Aorta (tissue), 5 donors: Measurements from ENCODE around the gene FRZB. TPM values are rescaled to one million over a fixed set of nuclear protein-coding genes. Genes with fewer than 3 reads are reported as not detected.

Experiments used
- ATAC-seq: fragments of 200-7000 bp; cut with Tn5 transposase; one replicate; pipeline ENCODE4 v1.9.1; 2022; ENCODE audit warnings: moderate library complexity; ENCODE audit not compliant: low FRiP score
- DNase-seq, 2 donors: peaks; one replicate each; pipeline ENCODE4 v3.0.0-alpha.2; 2020
- H3K27ac ChIP-seq, 2 donors: one replicate each; pipeline ENCODE4 v1.5.1; 2013; ENCODE audit warnings: low read length in 2 of 2, mild to moderate bottlenecking in 2 of 2, moderate library complexity in 2 of 2, control low read depth in 1 of 2, inconsistent platforms in 1 of 2, low read depth in 1 of 2
- H3K27me3 ChIP-seq, 2 donors: one replicate each; pipeline ENCODE4 v1.6.1; 2013; ENCODE audit warnings: control low read depth in 1 of 2, low read length in 1 of 2, mild to moderate bottlenecking in 1 of 2, moderate library complexity in 1 of 2; ENCODE audit not compliant: insufficient read depth in 2 of 2, control insufficient read depth in 1 of 2
- H3K36me3 ChIP-seq, 2 donors: one replicate each; pipeline ENCODE4 v1.6.1; 2013; ENCODE audit warnings: control low read depth in 1 of 2, low read length in 1 of 2, mild to moderate bottlenecking in 1 of 2; ENCODE audit not compliant: insufficient read depth in 2 of 2, control insufficient read depth in 1 of 2
- H3K4me1 ChIP-seq, 2 donors: one replicate each; pipeline ENCODE4 v1.6.1; 2013; ENCODE audit warnings: low read length in 2 of 2, control low read depth in 1 of 2, mild to moderate bottlenecking in 1 of 2, moderate library complexity in 1 of 2; ENCODE audit not compliant: insufficient read depth in 2 of 2, control insufficient read depth in 1 of 2
- H3K4me3 ChIP-seq, 2 donors: one replicate each; pipeline ENCODE4 v1.5.1; 2013; ENCODE audit warnings: low read length in 2 of 2, control low read depth in 1 of 2, mild to moderate bottlenecking in 1 of 2
- H3K9me3 ChIP-seq: one replicate; pipeline ENCODE4 v1.6.1; 2013; ENCODE audit warnings: mild to moderate bottlenecking, low read length; ENCODE audit not compliant: control insufficient read depth
- WGBS, 2 donors: extraction: QIAGEN DNeasy Blood & Tissue Kit; methylation state at CpG; one replicate each; pipeline ENCODE4 v1.1.7; 2013; 5-methylcytosine and 5-hydroxymethylcytosine counted together
- intact Hi-C, 2 donors: fragments of 100-400 bp; cut with DNase I; formaldehyde crosslinking; loops; one replicate each; pipeline versions ENCODE4 v1.14.2 to v1.15.0; 2022
- polyA plus RNA-seq, 2 donors: library from polyadenylated mRNA; stranded (reverse); fragments of 200-250 nt; gene quantifications; one replicate each; pipeline ENCODE4 v1.2.3, GENCODE V29; 2013
- total RNA-seq, 2 donors: library from RNA; stranded (reverse); fragmentation: NEBNext Ultra II Directional; extraction: Animal tissue kit (Norgen Biotek cat#: 25700); gene quantifications; one replicate each; pipeline ENCODE4 v1.2.1, GENCODE V29; 2021
- donor health status: healthy with polysubstance abuse.
- donor health status: Bipolar disorder and iron deficiency.
- donor health status: DM: no; HTN: no; CAD: no.
- donor health status: DM: no; HTN: no; CAD: no.
- donor health status: DM: yes; HTN: yes; CAD: no.

The FRZB gene
- total and polyA plus RNA-seq, 4 donors = 47.9 to 277 (median 96.9) TPM

DNA sequence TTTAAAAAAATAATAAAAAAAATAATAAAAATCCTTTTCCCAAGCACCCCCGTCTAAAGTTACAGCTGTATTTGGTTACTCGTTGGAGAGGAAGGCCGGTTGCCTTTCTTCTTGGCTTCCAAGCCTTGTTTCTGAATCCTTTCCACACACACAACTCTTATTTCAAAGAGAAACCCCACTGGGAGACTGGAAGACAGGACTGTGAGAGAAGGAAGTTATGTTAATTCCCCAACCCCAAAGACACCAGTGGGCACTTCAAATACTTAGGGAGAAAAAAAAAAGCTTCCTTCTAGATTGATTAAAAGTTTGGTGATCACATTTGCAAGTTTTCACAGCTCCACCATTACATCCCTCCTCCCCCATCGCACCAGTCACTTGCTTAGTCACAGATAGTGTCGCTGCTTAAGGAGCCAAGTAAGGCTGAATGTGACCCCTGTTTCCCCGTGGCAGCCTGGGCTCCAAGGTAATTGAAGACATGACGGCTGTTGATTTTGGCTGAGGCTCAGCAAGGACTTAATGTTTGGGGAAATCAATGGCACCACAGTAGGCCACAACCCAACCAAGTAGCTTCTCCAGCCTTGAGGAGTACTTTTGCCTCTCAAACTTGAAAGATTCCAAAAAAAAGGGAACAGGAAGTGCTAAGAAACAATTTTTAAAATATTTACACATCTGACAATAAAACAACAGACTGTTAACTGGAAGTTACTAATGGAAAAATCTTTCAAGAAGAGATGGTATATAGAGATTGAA, 40.8 kb upstream of the FRZB start:
- peak overlapping the region in 1 of 2 donors; percentile 36 for H3K27ac ChIP-seq
- DNase-seq (no peak), ATAC-seq (no peak)
- H3K36me3 ChIP-seq = peaks cover 0 to 4% of the 10 kb centered on the region in 2 donors
- H3K27me3 ChIP-seq = no peaks in the 10 kb centered on the region
- 45% methylated on average over 7 of the region's 7 CpGs for WGBS, 2 donors
- intact Hi-C loops = no loop called here
- peaks cover 2% of the 10 kb centered on the region in 2 donors for H3K4me1 ChIP-seq
- H3K9me3 ChIP-seq = no peaks in the 10 kb centered on the region
- no peak overlapping the region for H3K4me3 ChIP-seq

DNA sequence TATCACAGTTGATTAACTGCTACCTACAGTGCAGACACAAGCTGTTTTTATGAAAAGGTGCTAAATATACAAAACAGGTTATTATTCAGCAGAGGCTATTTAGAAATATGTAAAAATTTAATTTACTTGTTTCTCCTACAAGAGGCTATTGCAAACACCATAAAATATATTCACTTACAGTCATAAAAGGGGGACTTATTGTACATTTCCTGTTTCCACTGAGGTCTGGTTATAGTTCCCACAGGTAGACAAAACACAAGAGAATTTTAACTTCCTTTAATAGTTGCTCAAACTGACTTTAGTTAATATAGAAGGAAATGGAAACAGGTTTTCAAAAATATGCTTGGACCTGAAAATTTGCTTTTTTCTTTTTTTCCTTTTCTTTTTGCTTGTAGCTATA, 40.0 kb upstream of the FRZB start:
- no peak overlapping the region for H3K4me3 ChIP-seq
- H3K27ac ChIP-seq = no peak overlapping the region
- DNase-seq (no peak), ATAC-seq (no peak)
- intact Hi-C loops = no loop called here
- peaks cover 0 to 4% of the 10 kb centered on the region in 2 donors for H3K36me3 ChIP-seq
- peaks cover 0 to 2% of the 10 kb centered on the region in 2 donors for H3K4me1 ChIP-seq
- no peaks in the 10 kb centered on the region for H3K27me3 ChIP-seq
- H3K9me3 ChIP-seq = no peaks in the 10 kb centered on the region

DNA sequence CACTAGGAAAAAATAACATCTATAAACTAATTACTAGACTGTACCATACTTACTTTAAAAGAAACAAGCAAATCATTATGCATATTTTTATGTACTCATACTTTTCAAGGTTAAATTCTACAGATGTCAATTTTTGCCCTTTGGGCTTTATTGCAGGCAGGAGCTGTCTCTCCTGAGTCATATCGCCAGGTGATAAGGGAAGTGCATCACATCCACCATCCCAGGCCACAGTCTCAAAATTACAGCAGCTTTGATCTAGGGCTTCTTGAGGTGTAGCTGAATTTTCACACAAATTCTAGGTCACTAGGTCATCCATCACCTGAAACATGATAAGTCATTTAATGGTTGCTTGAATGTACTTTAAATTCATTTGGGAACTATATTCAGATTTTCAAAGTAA, 38.4 kb upstream of the FRZB start:
- no peak for ATAC-seq
- peaks cover 0 to 2% of the 10 kb centered on the region in 2 donors for H3K4me1 ChIP-seq
- H3K36me3 ChIP-seq = no peaks in the 10 kb centered on the region
- no peak for DNase-seq
- no peak overlapping the region for H3K4me3 ChIP-seq
- H3K27me3 ChIP-seq = no peaks in the 10 kb centered on the region
- intact Hi-C loops = no loop called here
- no peaks in the 10 kb centered on the region for H3K9me3 ChIP-seq
- WGBS, 2 donors = 95 to 97% methylated on average over 1 of the region's 1 CpG
- H3K27ac ChIP-seq = peak overlapping the region in 1 of 2 donors; percentile 12

DNA sequence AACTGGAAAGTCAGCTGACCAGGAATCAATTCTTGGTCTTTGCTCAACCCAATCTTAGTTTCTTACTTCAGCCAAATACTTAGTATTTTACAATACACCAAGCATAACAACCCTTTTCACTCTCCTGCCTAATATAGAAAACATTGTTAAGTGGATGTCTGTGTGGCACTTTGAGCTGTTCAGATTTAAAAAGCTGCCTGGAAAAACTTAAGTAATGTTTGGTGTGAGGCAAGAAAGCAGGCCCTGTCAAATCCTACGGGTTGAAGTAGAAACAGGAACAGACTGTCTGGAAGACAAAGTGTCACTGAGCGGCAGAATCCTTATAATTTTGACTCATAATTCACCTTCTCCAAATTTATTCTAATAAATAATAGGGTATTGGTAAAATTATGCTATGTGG, 37.1 kb upstream of the FRZB start:
- Histone ChIP-seq H3K27ac (no peak overlapping the region), H3K36me3 (no peaks in the 10 kb centered on the region), H3K9me3 (no peaks in the 10 kb centered on the region), H3K4me1 (peaks cover 0 to 2% of the 10 kb centered on the region in 2 donors), H3K27me3 (no peaks in the 10 kb centered on the region), H3K4me3 (no peak overlapping the region)
- intact Hi-C loops = no loop called here
- ATAC-seq (no peak), DNase-seq (no peak)
- 11 to 17% methylated on average over 2 of the region's 2 CpGs for WGBS, 2 donors

DNA sequence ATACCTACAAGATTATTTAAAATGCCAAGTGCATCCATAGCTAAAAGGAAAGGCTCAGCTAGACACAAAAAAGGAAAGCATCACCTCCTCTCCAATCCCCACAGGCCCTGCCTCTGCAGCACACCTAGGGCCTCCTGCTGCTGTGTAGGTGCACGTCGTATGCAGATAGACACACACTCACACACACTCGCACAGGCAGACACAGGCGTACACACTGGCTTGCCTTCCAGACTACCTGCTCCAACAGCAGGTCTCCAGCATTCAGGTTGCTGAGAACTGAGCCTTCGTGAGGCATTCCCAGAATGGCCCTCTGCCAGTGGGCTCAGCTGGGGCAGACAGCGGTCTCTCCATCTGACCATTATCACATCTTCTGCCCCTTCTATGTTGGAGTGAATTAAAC, 35.3 kb upstream of the FRZB start:
- Histone ChIP-seq H3K4me3 (no peak overlapping the region), H3K36me3 (no peaks in the 10 kb centered on the region), H3K27ac (no peak overlapping the region), H3K9me3 (no peaks in the 10 kb centered on the region), H3K27me3 (no peaks in the 10 kb centered on the region), H3K4me1 (no peaks in the 10 kb centered on the region)
- WGBS, 2 donors = 90 to 96% methylated on average over 6 of the region's 6 CpGs
- DNase-seq (no peak), ATAC-seq (no peak)
- intact Hi-C loops = no loop called here

DNA sequence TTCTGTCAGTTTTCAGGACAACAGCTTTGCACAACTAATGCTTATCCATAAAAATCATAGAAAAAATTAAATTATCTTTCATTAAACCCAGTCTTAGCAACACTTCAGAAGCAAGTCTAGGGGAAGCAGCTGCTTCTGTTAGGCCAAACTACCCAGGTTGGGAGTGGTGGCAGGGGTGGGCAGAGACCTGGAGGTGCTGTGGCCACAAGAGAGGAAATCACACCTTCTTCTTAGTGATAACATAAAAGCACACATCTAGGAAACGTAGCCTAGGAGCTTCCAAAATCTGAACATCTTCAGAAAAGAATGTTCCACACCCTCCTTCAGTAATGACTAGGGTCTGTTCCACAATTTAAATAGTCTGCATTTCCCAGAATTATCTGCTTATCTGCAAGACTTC, 32.3 kb upstream of the FRZB start:
- DNase-seq = no peak
- Histone ChIP-seq H3K9me3 (no peaks in the 10 kb centered on the region), H3K4me3 (no peak overlapping the region), H3K27me3 (no peaks in the 10 kb centered on the region), H3K4me1 (no peaks in the 10 kb centered on the region), H3K36me3 (no peaks in the 10 kb centered on the region), H3K27ac (no peak overlapping the region)
- ATAC-seq = no peak
- 90 to 95% methylated on average over 1 of the region's 1 CpG for WGBS, 2 donors
- intact Hi-C loops = loop anchor here in 1 of 2 donors (5.0 kb wide), 1 partner anchor 36 kb away; no protein-coding TSS in a partner anchor

DNA sequence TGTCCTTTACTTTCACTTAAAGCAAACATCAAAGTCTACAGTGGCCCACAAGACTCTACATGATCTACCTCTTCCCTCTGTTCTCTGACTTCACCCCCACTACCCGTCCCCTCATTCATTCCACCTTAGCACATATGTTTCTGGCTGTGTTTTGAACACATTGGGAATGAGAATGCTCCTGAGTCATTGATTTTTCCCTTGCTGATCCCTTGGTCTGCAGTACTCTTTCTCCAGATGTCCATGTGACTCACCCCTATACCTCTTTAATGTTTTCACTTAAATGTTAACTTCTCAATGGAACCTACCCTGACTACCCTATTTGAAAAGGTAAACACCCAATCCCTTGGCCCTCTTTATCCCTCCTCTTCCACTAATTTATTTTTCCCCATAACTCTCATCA, 30.7 kb upstream of the FRZB start:
- no peaks in the 10 kb centered on the region for H3K27me3 ChIP-seq
- no peak overlapping the region for H3K4me3 ChIP-seq
- intact Hi-C loops = loop anchor here in 1 of 2 donors (5.0 kb wide), 1 partner anchor 35 kb away; no protein-coding TSS in a partner anchor
- H3K36me3 ChIP-seq = no peaks in the 10 kb centered on the region
- WGBS, 2 donors = 92 to 96% methylated on average over 1 of the region's 1 CpG
- H3K4me1 ChIP-seq = no peaks in the 10 kb centered on the region
- DNase-seq (no peak), ATAC-seq (no peak)
- H3K9me3 ChIP-seq = no peaks in the 10 kb centered on the region
- peak overlapping the region in 1 of 2 donors; percentile 82 for H3K27ac ChIP-seq

DNA sequence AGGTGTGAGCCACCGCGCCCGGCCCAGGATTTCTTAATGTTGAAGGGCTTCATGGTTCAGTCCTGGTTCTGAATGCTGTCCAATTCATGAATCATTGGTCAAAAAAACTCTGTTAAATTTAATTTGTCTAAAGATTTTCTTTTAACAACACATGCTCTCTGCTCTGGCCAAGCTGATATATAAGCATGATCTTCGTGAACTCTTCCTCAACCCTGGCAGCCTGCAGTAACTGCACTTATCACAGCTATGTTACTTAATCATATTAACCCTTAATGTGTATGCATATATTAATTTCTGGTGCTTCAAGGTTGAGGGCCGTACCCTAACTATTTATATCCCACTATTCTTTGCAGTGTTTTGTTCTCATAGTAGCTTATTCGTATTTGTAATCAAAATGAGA, 29.4 kb upstream of the FRZB start:
- intact Hi-C loops = loop anchor here in 1 of 2 donors (5.0 kb wide), 1 partner anchor 33 kb away; no protein-coding TSS in a partner anchor
- no peak for DNase-seq
- Histone ChIP-seq H3K4me3 (no peak overlapping the region), H3K27ac (peak overlapping the region in 1 of 2 donors; percentile 60), H3K27me3 (no peaks in the 10 kb centered on the region), H3K36me3 (no peaks in the 10 kb centered on the region), H3K9me3 (no peaks in the 10 kb centered on the region), H3K4me1 (no peaks in the 10 kb centered on the region)
- no peak for ATAC-seq
- WGBS, 2 donors = 31 to 37% methylated on average over 6 of the region's 6 CpGs

DNA sequence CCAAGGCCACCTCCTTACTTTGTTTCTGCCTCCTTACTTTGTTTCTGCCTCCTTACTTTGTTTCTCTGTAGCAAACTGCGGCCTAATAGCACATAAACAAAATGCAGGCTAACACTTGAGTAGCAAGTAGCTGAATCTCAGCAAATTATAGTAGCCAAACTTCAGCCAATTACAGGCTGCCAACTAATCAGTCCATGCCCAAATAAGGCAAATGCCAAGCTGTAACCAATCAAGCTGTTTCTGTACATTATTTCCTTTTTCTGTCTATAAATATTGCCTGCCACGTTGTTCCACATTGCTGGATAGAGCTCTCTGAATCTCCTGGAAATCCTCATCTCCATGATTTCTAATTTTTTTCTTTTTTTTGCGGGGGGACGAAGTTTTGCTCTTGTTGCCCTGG, 28.7 kb upstream of the FRZB start:
- no peaks in the 10 kb centered on the region for H3K27me3 ChIP-seq
- H3K27ac ChIP-seq = peak overlapping the region; percentile 81 to 83
- H3K9me3 ChIP-seq = no peaks in the 10 kb centered on the region
- H3K36me3 ChIP-seq = no peaks in the 10 kb centered on the region
- intact Hi-C loops = loop anchor here in 1 of 2 donors (5.0 kb wide), 1 partner anchor 33 kb away; no protein-coding TSS in a partner anchor
- ATAC-seq = no peak
- H3K4me3 ChIP-seq = no peak overlapping the region
- no peaks in the 10 kb centered on the region for H3K4me1 ChIP-seq
- no peak for DNase-seq
- WGBS, 2 donors = 66 to 75% methylated on average over 4 of the region's 4 CpGs
